Measurements from ENCODE around the gene PSMD5.

DNA sequence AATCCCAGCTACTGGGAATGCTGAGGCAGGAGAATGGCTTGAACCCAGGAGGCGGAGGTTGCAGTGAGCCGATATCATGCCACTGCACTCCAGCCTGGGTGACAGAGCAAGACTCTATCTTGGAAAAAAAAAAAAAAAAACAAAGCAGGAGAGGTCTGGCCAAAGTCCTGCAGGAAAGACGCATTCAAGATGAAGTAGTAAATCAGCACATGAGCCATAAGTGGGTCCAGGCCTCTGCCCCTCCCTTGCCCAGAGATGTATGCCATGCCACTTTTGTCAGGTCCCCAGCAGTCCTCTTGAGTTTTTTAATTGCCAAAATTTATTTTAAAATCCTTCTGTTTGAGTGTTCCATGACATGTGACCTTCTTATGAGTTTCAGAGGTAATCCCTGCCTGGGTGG lies 42.7 kb upstream of the PSMD5 start:
- TF ChIP-seq, protein P1, sequence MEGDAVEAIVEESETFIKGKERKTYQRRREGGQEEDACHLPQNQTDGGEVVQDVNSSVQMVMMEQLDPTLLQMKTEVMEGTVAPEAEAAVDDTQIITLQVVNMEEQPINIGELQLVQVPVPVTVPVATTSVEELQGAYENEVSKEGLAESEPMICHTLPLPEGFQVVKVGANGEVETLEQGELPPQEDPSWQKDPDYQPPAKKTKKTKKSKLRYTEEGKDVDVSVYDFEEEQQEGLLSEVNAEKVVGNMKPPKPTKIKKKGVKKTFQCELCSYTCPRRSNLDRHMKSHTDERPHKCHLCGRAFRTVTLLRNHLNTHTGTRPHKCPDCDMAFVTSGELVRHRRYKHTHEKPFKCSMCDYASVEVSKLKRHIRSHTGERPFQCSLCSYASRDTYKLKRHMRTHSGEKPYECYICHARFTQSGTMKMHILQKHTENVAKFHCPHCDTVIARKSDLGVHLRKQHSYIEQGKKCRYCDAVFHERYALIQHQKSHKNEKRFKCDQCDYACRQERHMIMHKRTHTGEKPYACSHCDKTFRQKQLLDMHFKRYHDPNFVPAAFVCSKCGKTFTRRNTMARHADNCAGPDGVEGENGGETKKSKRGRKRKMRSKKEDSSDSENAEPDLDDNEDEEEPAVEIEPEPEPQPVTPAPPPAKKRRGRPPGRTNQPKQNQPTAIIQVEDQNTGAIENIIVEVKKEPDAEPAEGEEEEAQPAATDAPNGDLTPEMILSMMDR (IDR thresholded peaks at IDR 0.05; ENCODE audit: poor library complexity, severe bottlenecking): no peak
- TF ChIP-seq RAD21 (conservative IDR thresholded peaks at IDR 0.05) (no peak), EZH2 (IDR thresholded peaks at IDR 0.05; ENCODE audit: borderline replicate concordance, insufficient read depth, low read length, poor library complexity, severe bottlenecking) (no peak), SMC3 (conservative IDR thresholded peaks at IDR 0.05; ENCODE audit: poor library complexity) (no peak)
